ENCODE data around the gene MS4A3. TPM values are rescaled to one million over a fixed set of nuclear protein-coding genes. Genes with fewer than 3 reads are reported as not detected.
"Not testable (repeated sequence)": the region's sequence is repeated elsewhere in the genome, so short reads cannot be mapped to it uniquely, and the experiment has no call there.

The MS4A3 gene
- total RNA-seq, 4 donors from 2014 or later, result not detected

- ATAC-seq (ENCODE audit: low FRiP score), result no peak
- no peak for TF ChIP-seq CTCF (IDR thresholded peaks at IDR 0.05)
- DNase-seq (ENCODE audit: low spot score), result no peak
These were observed 2.6 kb downstream of the MS4A3 start for GRCh38 chr11:60059052-60059451.

- no peak for TF ChIP-seq CTCF (IDR thresholded peaks at IDR 0.05)
- DNase-seq (ENCODE audit: low spot score), result no peak
- ATAC-seq (ENCODE audit: low FRiP score), result no peak
These were observed 3.2 kb downstream of the MS4A3 start for GRCh38 chr11:60059521-60060240.

DNA sequence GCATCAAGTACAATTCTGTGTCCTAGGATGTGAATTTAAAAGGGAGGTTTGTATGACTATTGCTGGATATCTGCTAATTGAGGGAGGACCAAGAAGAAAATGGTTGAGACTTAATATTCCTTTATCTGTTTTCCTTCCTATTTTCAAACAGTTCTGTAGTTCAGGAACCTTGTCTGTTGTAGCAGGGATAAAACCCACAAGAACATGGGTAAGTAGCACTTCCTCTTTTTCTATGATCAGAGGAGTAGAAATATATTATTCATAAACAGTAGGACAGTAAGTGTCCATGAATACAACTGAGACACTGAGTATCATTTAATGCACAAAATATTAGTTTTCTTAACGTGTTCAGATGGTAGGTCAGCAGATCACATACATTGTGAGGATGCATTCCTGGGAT lies 7.6 kb downstream of the MS4A3 start:
- TF ChIP-seq CTCF (IDR thresholded peaks at IDR 0.05), result no peak
- ATAC-seq (ENCODE audit: low FRiP score), result no peak
- DNase-seq (ENCODE audit: low spot score), result no peak

DNA sequence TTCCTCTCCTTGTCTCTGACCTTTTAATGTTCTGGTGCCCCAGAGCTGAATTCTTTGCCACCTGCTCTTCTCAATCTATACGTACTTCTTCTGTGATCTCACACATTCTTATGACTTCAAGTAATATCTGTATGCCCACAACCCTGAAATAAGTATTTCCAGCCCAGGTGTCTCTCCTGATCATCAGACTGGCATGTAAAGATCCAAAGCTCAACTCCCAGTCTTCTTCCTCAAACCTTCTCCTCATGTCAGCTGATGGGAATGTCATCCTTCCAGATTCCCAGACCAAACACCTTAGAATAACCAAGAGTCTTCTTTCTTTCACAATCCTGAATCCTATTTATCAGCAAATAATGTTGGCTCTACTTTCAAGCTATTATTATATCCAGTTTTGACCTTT lies 9.3 kb downstream of the MS4A3 start:
- no peak for TF ChIP-seq CTCF (IDR thresholded peaks at IDR 0.05)
- ATAC-seq (ENCODE audit: low FRiP score), result no peak
- DNase-seq (ENCODE audit: low spot score), result no peak

DNA sequence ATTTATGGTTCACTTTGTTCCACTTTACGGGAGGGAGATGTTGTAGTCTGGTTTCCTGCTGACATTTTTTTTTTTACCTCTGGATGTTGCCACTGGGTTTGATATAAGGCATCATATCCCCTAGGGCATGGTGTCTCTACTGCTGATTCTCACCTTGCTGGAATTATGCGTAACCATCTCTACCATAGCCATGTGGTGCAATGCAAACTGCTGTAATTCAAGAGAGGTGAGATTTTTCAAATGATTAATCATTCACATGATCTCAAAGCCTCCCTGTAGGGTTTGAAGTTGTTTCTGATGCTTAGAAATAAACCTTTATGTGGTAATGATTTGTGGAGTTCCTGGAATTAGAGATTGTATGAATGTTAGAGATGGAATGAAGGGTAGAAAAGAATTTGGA lies 13.0 kb downstream of the MS4A3 start:
- no peak for TF ChIP-seq CTCF (IDR thresholded peaks at IDR 0.05)
- ATAC-seq (ENCODE audit: low FRiP score), result no peak
- DNase-seq (ENCODE audit: low spot score), result no peak

GRCh38 chr11:60071644-60072043 lies 15.2 kb downstream of the MS4A3 start:
- DNase-seq (ENCODE audit: low spot score); ATAC-seq (ENCODE audit: low FRiP score): not testable (repeated sequence)

- TF ChIP-seq CTCF (IDR thresholded peaks at IDR 0.05), result no peak
- ATAC-seq (ENCODE audit: low FRiP score) (no peak), DNase-seq (ENCODE audit: low spot score) (no peak)
These were observed 20.9 kb downstream of the MS4A3 start for GRCh38 chr11:60077216-60077817.

Measured in omental fat pad (tissue), 4 donors.